ENCODE measurements around the gene EIF4A3.

Gene EIF4A3

GRCh38 chr17:80190716-80191115, 43.8 kb upstream of the EIF4A3 start:
- no peak for DNase-seq (ENCODE audit: low read depth)
- TF ChIP-seq CTCF (IDR thresholded peaks at IDR 0.05; ENCODE audit: low read depth, low read length, missing control alignments) = no peak
- no peak overlapping the region for H3K4me3 ChIP-seq (ENCODE audit: low read depth, low read length)

GRCh38 chr17:80189611-80190010, 42.7 kb upstream of the EIF4A3 start:
- no peak for DNase-seq (ENCODE audit: low read depth)
- no peak for TF ChIP-seq CTCF (IDR thresholded peaks at IDR 0.05; ENCODE audit: low read depth, low read length, missing control alignments)
- H3K4me3 ChIP-seq (ENCODE audit: low read depth, low read length) = no peak overlapping the region

GRCh38 chr17:80187515-80187941, 40.6 kb upstream of the EIF4A3 start:
- DNase-seq (ENCODE audit: low read depth) = no peak
- no peak overlapping the region for H3K4me3 ChIP-seq (ENCODE audit: low read depth, low read length)
- TF ChIP-seq CTCF (IDR thresholded peaks at IDR 0.05; ENCODE audit: low read depth, low read length, missing control alignments) = no peak

- DNase-seq (ENCODE audit: low read depth) = no peak
- no peak overlapping the region for H3K4me3 ChIP-seq (ENCODE audit: low read depth, low read length)
- no peak for TF ChIP-seq CTCF (IDR thresholded peaks at IDR 0.05; ENCODE audit: low read depth, low read length, missing control alignments)
Measured at GRCh38 chr17:80187090-80187489, 40.2 kb upstream of the EIF4A3 start.

- TF ChIP-seq CTCF (IDR thresholded peaks at IDR 0.05; ENCODE audit: low read depth, low read length, missing control alignments) = no peak
- H3K4me3 ChIP-seq (ENCODE audit: low read depth, low read length) = no peak overlapping the region
- DNase-seq (ENCODE audit: low read depth) = no peak
Measured at GRCh38 chr17:80185968-80186367, 39.0 kb upstream of the EIF4A3 start.

- no peak for TF ChIP-seq CTCF (IDR thresholded peaks at IDR 0.05; ENCODE audit: low read depth, low read length, missing control alignments)
- no peak for DNase-seq (ENCODE audit: low read depth)
- H3K4me3 ChIP-seq (ENCODE audit: low read depth, low read length) = no peak overlapping the region
Measured at GRCh38 chr17:80184423-80184714, 37.4 kb upstream of the EIF4A3 start.

GRCh38 chr17:80183581-80184422, 36.9 kb upstream of the EIF4A3 start:
- no peak overlapping the region for H3K4me3 ChIP-seq (ENCODE audit: low read depth, low read length)
- TF ChIP-seq CTCF (IDR thresholded peaks at IDR 0.05; ENCODE audit: low read depth, low read length, missing control alignments) = no peak
- no peak for DNase-seq (ENCODE audit: low read depth)
